ENCODE measurements around the gene INPP5F. TPM values are rescaled to one million over a fixed set of nuclear protein-coding genes. Genes with fewer than 3 reads are reported as not detected.

The INPP5F gene
- polyA plus RNA-seq, 1 of the 3 experiments (the other 2 are of a cell fraction): 7.8 TPM

GRCh38 chr10:119677126-119677525, 48.7 kb upstream of the INPP5F start:
- peaks cover 12 to 39% of the 10 kb centered on the region in 2 experiments; a peak in 2 of 4 replicates for H3K4me1 ChIP-seq (ENCODE audit: control insufficient read depth in 1 of 2, insufficient read depth in 2 of 2, low read depth in 1 of 2, low read length in 1 of 2)
- H3K27ac ChIP-seq (ENCODE audit: low read depth in 2 of 2, low read length in 1 of 2): no peak overlapping the region; a peak in 1 of 4 replicates
- no peak overlapping the region for H2AFZ ChIP-seq (ENCODE audit: low read depth)
- H3K9me2 ChIP-seq: no peaks in the 10 kb centered on the region
- WGBS (ENCODE audit: low lambda C conversion rate): 98% methylated on average over 4 of the region's 6 CpGs
- peaks cover 41% of the 10 kb centered on the region for H3F3A ChIP-seq (replicated peaks; ENCODE audit: insufficient read depth)
- no peak overlapping the region for H3K9ac ChIP-seq
- H3K4me3 ChIP-seq (ENCODE audit: low read depth in 2 of 2, low read length in 1 of 2): no peak overlapping the region
- TF ChIP-seq USF1 (IDR thresholded peaks at IDR 0.05; ENCODE audit: borderline replicate concordance, low read depth) (no peak), JUND (IDR thresholded peaks at IDR 0.05) (no peak), MEF2A (IDR thresholded peaks at IDR 0.05; ENCODE audit: borderline replicate concordance, low read depth) (no peak), POLR2AphosphoS5 (IDR thresholded peaks at IDR 0.05; ENCODE audit: low read depth, low read length) (no peak), RAD21 (IDR thresholded peaks at IDR 0.05; ENCODE audit: low read length) (no peak), FOXM1 (IDR thresholded peaks at IDR 0.05; ENCODE audit: low read depth) (no peak), CTCF (IDR thresholded peaks at IDR 0.05) (no peak), MAX (IDR thresholded peaks at IDR 0.05; ENCODE audit: low read depth) (no peak), REST (IDR thresholded peaks at IDR 0.05; ENCODE audit: low read depth, low read length) (no peak), EZH2phosphoT487 (IDR thresholded peaks at IDR 0.05; ENCODE audit: borderline replicate concordance, low read depth) (no peak), GATA2 (CRISPR knock-in tag; IDR thresholded peaks at IDR 0.05) (no peak), TEAD4 (IDR thresholded peaks at IDR 0.05; ENCODE audit: borderline replicate concordance, insufficient read depth) (no peak)
- no peak overlapping the region for H3K4me2 ChIP-seq
- H3K9me3 ChIP-seq: no peaks in the 10 kb centered on the region
- H3K79me2 ChIP-seq (ENCODE audit: insufficient read depth): peaks cover 44% of the 10 kb centered on the region
- ChIA-PET POLR2A (no interaction called here), CTCF (interaction anchor here (0.7 to 5.0 kb wide), 3 partner anchors 8 to 10 kb away, joined by 3 to 22 read pairs (median 12); no protein-coding TSS in a partner anchor)
- DNase-seq: no peak
- peaks cover 27 to 41% of the 10 kb centered on the region in 2 experiments for H3K36me3 ChIP-seq (replicated peaks in 1 of 2; ENCODE audit: control insufficient read depth in 1 of 2, insufficient read depth in 2 of 2, low read length in 1 of 2)
- no peaks in the 10 kb centered on the region for H3K27me3 ChIP-seq (ENCODE audit: insufficient read depth)
- H4K20me1 ChIP-seq (ENCODE audit: insufficient read depth): no peaks in the 10 kb centered on the region; the same call in 1 of the 2 replicates

Measured in SK-N-SH (cell line).